DMS53 treated with DMSO at 0.1 percent for 48 hours (cell line): Measurements from ENCODE around the gene GTF2H2.
"Not testable (repeated sequence)": the region's sequence is repeated elsewhere in the genome, so short reads cannot be mapped to it uniquely, and the experiment has no call there.

Experiments used
- DNase-seq: peaks from one replicate; lab custom pipeline; 2025; ENCODE audit not compliant: unreplicated experiment; lab: John Stamatoyannopoulos, UW

The GTF2H2 gene

GRCh38 chr5:71067262-71067928, at the start of gene GTF2H2:
Gene GTF2H2 (minus strand): TSS chr5:71067676. CDS start chr5:71062763, 4,913 bp downstream.
- not testable (repeated sequence) for DNase-seq

GRCh38 chr5:71109730-71110275, 42.3 kb upstream of the GTF2H2 start:
- not testable (repeated sequence) for DNase-seq

GRCh38 chr5:71099996-71100395, 32.5 kb upstream of the GTF2H2 start:
- not testable (repeated sequence) for DNase-seq

- not testable (repeated sequence) for DNase-seq
These were observed 30.4 kb upstream of the GTF2H2 start for GRCh38 chr5:71097930-71098203.

- DNase-seq = not testable (repeated sequence)
These were observed 29.9 kb upstream of the GTF2H2 start for GRCh38 chr5:71097173-71097929.

DNA sequence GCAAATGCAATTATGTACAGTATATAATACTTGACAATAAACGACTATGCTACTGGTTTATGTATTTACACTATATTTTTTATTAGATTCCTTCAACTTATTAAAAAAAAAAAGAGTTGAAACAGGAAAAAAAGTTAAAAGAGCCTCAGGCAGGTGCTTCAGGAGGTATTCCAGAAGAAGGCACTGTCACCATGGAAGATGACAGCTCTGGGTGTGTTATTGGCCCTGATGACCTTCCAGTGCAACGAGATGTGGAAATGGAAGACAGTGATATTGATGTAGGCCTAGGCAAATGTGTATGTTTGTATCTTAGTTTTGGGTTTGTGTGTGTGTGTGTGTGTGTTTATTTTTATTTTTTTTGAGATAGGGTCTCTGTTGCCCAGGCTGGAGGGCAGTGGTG, 22.3 kb upstream of the GTF2H2 start:
- DNase-seq = not testable (repeated sequence)

DNA sequence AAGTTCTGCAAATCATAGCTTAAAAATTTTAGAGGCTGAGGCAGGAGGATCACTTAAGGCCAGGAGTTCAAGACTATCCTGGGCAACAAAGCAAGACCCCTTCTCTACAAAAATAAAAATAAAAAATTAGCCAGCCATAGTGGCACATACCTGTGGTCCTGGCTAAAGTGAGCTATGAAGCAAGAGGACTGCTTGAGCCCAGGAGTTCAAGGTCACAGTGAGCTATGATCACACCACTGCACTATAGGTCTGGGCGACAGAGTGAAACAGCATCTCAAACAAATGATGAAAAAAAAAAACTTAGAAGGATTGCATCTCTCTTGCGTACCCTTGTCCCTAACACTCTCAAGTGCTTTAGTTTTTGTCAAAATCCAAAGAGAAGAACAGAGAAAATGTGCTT, 21.3 kb upstream of the GTF2H2 start:
- not testable (repeated sequence) for DNase-seq

GRCh38 chr5:71086145-71086544, 18.7 kb upstream of the GTF2H2 start:
- DNase-seq = not testable (repeated sequence)

DNA sequence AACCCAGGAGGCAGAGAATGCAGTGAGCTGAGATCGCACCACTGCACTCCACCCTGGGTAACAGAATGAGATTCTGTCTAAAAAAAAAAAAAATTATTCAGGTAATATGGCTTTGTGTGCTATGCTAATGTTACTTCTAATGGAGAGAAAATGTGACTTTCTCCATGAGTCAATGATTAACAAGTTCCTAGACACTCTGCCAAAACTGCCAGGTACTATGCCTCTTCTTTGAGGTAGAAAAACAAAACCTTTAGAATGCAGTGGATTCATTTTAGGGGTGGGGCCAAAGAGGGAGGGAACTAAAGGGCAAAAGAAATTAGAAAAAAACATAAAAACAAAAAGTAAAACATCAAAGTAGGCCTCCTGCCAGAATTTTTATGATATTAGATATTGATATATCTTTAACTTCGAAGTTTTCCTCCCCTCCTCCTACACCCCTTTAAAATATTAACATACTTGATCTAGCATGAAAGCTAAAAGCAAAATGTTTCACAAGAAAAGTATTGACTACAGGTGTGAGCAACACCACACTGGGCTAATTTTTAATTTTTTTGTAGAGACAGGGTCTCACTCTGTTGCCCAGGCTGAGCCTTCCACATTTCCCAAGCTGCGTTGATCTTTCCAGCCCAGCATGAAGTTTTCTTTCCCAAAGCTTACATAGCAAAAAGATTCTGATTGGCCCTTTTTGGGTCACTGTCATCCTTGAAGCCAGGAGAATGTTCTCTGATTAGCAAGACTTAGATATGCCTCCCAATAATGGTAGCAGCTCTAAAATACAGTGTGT, 17.0 kb upstream of the GTF2H2 start:
- not testable (repeated sequence) for DNase-seq

- not testable (repeated sequence) for DNase-seq
These were observed 15.4 kb upstream of the GTF2H2 start for GRCh38 chr5:71082898-71083297.

- DNase-seq = not testable (repeated sequence)
These were observed 14.9 kb upstream of the GTF2H2 start for GRCh38 chr5:71082340-71082739.

DNA sequence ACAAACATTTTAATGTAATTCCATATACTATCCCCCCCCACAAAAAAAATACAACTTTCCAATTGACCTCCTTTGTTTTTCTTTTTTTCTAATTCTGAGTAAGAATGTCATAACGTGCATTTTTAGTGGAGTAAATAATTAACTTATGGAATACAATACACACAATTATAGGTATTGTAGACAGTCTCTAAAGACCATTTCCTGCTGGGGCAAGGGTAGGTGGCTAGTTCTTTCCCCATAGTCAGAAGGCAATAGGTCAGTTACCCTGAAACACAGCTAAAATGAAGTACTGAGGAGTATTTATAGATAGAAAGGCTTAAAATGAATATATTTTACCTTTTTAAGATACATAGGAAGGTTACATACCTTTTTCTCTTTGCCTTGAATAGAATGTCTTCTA, 6.2 kb downstream of the GTF2H2 start:
- DNase-seq = not testable (repeated sequence)

DNA sequence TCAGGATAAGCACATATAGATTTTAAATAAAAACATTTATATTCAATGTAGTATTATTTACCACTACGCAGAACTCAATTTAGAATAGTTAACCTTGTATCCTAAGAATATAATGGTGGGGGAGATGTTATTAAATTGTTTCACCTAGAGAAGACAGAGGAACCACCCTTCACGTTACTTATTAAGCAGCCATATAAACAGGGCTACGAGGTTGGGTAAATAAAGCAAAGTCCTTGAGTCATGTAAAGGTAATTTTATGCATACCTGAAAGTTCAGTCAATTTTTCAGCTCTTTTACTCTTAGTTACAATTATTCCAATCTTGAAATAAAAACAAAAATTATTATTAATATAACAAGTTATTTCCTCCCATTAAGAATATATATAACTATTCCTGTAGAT, 8.1 kb downstream of the GTF2H2 start:
- DNase-seq = not testable (repeated sequence)

DNA sequence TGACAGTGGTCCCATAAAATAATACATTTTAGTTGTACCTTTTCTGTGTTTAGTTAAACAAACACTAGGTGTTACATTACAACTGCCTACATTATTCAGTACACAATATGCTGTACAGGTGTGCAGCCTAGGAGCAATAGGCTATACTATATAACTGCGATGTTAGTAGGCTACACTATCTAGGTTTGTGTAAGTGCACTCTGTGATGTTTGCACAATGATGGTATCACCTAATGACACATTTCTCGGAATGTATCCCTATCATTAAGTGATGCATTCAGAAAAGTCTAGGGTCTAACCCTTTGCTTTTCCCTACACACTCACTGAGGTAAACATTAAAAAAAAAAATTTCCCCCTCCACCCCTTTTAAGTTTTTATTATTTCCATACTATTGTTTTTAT, 22.7 kb downstream of the GTF2H2 start:
- DNase-seq = not testable (repeated sequence)

GRCh38 chr5:71044128-71044527, 23.3 kb downstream of the GTF2H2 start:
- not testable (repeated sequence) for DNase-seq

GRCh38 chr5:71031046-71031776, 36.3 kb downstream of the GTF2H2 start:
- not testable (repeated sequence) for DNase-seq

GRCh38 chr5:71025289-71025953, 42.1 kb downstream of the GTF2H2 start, which contains the start of gene NAIP:
Gene NAIP (minus strand): TSS chr5:71025339. CDS start chr5:71012915, 12,424 bp downstream.
- not testable (repeated sequence) for DNase-seq

- not testable (repeated sequence) for DNase-seq
These were observed 46.8 kb downstream of the GTF2H2 start for GRCh38 chr5:71020643-71021042.

DNA sequence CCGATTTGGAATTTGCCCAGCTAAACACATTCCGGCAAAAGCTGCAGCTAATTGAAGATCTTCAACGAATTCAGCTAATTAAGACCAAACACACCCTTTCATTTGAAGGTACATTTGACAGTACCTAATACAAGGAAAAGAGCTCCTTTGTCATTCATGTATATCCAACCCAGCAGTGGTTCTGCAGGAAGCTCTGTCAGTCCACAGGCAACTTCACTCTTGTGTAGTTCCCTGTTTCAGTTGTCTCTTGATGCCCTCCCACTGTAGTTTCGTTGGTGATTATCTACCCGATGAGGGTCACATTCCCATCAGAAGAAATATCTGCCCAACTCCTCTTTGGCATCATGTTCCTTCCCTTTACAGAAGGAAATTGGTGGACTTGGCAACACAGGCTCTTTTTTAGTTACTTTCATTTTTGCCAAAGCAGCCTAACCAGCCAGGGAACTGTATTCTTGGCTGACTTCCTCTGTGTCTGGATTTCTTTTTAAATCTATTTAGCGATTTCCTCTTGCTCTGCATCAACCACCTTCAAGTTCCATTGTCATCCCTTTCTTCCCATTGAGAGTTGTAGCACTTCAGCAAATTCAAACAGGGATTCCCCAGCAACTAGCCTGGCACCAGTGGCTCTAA, 49.0 kb downstream of the GTF2H2 start:
- not testable (repeated sequence) for DNase-seq

GRCh38 chr5:71014176-71014575, 53.3 kb downstream of the GTF2H2 start:
- DNase-seq = no peak
